K562 (cell line): ENCODE data around the gene TNFRSF18.

Experiments used
- E2F8 ChIP-seq: fragments of 450-650 bp; IDR thresholded peaks from 2 replicates; pipeline ENCODE4 v1.7.1; 2018; ENCODE audit warnings: mild to moderate bottlenecking, low read depth; ENCODE audit not compliant: partially characterized antibody
- ELK1 ChIP-seq: sonication (generic); formaldehyde crosslinking; IDR thresholded peaks from 2 replicates; pipeline ENCODE4 v1.8.1; 2022; ENCODE audit warnings: missing genetic modification reagents
- HNRNPH1 ChIP-seq: fragments of 200-400 bp; formaldehyde crosslinking; optimal IDR thresholded peaks from 2 replicates; pipeline ENCODE3; 2017; ENCODE audit warnings: low read depth, mild to moderate bottlenecking, low read length, moderate library complexity
- POLR2A ChIP-seq: fragments of 450-650 bp; conservative IDR thresholded peaks from 2 replicates; pipeline ENCODE4 v1.6.1; 2016
- POLR3G ChIP-seq: IDR thresholded peaks from 2 replicates; pipeline ENCODE4 v1.6.1; 2011; ENCODE audit not compliant: insufficient read length, insufficient replicate concordance; ENCODE audit errors: extremely low read depth
- SMC3 ChIP-seq: conservative IDR thresholded peaks from 2 replicates; pipeline ENCODE4 v1.6.1; 2011; ENCODE audit warnings: low read depth, low read length, improper control_type of control experiment; ENCODE audit not compliant: insufficient read depth
- YY1 ChIP-seq, 3 experiments: IDR thresholded peaks; 2 replicates each; pipeline ENCODE4 v1.6.1; 2011; ENCODE audit warnings: low read length in 2 of 3, mild to moderate bottlenecking in 2 of 3, moderate library complexity in 2 of 3, borderline replicate concordance in 1 of 3, control low read depth in 1 of 3, low read depth in 1 of 3; ENCODE audit not compliant: insufficient read depth in 3 of 3, insufficient replicate concordance in 2 of 3, control insufficient read depth in 1 of 3, insufficient read length in 1 of 3; ENCODE audit errors: extremely low read depth in 1 of 3
- ZBTB9 ChIP-seq: fragments of 450-650 bp; formaldehyde crosslinking; IDR thresholded peaks from 2 replicates; pipeline ENCODE4 v1.4.0; 2020; ENCODE audit warnings: mild to moderate bottlenecking, moderate library complexity

GRCh38 chr1:1245178-1245816 is 38.9 kb upstream of the TNFRSF18 start:
- no peak for TF ChIP-seq SMC3
- TF ChIP-seq ZBTB9 (CRISPR knock-in tag): no peak
- no peak for TF ChIP-seq HNRNPH1
- no peak for TF ChIP-seq E2F8
- TF ChIP-seq ELK1 (CRISPR knock-in tag): no peak
- no peak for TF ChIP-seq YY1 (IDR thresholded peaks at IDR 0.05; ENCODE audit: borderline replicate concordance in 1 of 3, control insufficient read depth in 1 of 3, extremely low read depth in 1 of 3, insufficient read depth in 3 of 3, insufficient read length in 1 of 3, insufficient replicate concordance in 2 of 3, low read depth in 1 of 3, low read length in 2 of 3)
- TF ChIP-seq POLR3G: no peak
- no peak for TF ChIP-seq POLR2A
